GM19043 (cell line): ENCODE results near the gene ARFIP1.
"Not testable (repeated sequence)": the region's sequence is repeated elsewhere in the genome, so short reads cannot be mapped to it uniquely, and the experiment has no call there.

ENCODE experiments used
- ATAC-seq: cut with Tn5 transposase; IDR thresholded peaks from one replicate; pipeline ENCODE4 v1.9.1; 2021; ENCODE audit warnings: low read depth; ENCODE audit not compliant: unreplicated experiment

ARFIP1 gene

DNA sequence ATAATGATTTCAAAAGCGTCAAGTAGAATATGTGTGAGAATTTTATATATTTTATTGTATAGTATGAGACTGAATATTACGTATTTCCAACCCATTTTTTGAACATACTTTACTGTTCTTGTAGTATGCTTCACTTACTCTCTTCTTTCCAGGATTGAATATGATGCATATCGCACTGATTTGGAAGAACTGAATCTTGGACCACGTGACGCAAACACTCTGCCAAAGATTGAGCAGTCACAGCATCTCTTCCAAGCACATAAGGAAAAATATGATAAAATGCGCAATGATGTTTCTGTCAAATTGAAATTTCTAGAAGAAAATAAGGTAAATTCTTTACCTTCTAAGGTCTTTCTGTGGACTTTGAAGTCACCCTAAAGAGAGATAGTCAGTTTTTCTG lies 108.2 kb downstream of the ARFIP1 start:
- no peak for ATAC-seq

DNA sequence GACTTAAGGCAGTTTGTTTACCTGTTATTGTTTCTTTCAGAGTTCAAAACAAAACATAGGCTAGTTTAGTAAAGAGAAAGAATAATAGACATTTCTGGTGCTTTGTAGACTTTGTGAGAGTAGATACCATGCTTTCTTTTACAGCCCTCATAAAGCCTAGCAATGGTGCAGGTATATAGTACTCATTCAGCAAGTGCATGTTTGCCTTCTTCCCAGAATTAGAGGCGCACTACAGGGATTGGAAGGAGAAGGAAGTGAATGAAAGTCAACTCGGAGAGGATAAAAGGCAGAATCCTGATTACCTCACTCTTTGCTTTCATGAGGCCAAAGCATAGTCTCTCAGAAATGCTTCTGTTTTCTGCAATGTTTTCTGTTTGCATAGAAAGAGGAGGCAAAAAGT lies 113.2 kb downstream of the ARFIP1 start:
- ATAC-seq: no peak

DNA sequence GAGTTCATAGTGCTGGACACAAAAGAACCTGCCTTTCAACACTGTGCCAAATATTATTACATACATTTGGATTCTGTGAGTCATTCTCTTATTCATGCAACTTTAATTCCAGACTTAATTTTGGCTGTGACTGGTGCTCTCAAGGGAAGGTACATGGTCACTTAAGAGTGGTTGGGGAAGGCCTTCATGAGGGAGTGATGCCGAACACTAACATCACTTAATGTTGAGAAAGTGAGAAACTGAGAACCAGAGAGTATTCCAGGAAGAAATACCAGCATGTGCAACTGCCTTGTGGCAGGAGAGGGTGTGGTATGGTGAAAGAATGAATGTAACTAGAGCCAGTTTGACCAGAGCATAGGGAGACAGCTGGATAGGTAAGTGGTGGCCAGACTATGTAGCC lies 114.9 kb downstream of the ARFIP1 start:
- ATAC-seq: no peak

DNA sequence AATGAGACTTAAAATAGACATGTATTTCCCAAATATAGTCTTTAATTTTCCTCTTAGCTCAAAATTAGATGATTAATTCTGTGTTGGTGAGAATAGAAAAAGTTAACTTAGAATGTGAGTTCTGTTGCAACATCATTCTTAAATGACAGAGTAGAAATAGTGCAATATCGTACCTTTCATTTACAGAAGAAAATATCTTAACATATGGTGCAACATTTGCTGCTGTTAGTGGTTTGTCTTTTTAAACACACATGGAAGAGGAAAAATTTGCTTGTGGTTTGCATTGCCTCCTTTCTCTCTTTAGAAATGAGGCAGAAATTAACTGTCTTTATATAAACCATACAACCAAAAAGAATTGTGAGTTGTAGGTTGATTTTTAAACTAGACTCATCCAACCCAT lies 117.1 kb downstream of the ARFIP1 start:
- ATAC-seq: no peak

DNA sequence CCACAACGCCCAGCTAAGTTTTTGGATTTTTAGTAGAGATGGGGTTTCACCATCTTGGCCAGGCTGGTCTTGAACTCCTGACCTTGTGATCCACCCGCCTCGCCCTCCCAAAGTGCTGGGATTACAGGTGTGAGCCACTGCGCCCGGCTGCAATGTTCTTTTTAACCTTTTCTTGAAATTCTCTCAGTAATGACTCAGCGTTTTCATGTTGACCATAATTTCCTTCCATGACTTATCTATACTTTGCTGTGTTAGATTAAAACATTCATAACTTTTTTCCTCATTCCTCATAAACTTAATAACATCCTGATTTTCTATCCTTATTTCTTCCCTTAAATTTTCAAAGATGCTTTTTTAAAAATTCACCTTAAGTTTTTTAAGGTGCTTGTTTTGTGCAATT lies 118.4 kb downstream of the ARFIP1 start:
- not testable (repeated sequence) for ATAC-seq

DNA sequence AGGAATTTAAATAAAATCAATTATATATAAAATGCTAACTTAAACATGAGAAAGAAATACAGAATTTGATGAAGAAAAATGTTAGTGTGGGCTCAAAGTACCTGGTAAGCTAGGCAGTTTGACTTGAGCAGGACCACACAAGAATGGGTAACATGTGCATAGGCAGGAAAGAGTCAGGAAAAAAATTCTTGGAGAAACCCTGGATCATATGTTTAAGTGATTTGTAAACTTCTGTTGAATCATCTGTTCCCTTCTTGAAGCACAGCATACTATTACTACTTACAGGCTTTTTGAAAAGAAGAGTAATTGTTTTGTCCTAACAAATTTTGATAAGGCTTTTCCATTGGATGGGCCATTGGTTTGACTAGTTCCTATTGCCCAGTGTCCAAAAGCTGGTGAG lies 118.9 kb downstream of the ARFIP1 start:
- ATAC-seq: no peak

DNA sequence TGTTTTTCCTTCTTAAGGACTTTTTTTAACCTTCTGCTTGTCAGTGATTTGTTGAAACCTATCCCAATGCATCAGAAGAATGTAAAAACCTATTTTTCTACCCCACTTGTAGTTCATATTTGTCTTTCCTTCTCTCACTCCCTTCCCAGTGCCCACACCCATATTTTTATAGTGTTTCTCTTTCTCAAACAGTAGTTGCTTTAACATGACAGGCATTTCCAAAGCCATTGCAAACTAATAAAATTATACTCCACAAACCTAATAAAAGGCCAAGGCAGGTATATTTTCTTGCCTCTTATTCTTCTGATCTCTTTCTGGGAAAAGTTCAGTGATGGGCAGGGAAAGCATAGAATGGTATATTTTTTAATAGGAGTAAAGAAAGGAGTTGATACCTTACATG lies 120.6 kb downstream of the ARFIP1 start:
- ATAC-seq: no peak

DNA sequence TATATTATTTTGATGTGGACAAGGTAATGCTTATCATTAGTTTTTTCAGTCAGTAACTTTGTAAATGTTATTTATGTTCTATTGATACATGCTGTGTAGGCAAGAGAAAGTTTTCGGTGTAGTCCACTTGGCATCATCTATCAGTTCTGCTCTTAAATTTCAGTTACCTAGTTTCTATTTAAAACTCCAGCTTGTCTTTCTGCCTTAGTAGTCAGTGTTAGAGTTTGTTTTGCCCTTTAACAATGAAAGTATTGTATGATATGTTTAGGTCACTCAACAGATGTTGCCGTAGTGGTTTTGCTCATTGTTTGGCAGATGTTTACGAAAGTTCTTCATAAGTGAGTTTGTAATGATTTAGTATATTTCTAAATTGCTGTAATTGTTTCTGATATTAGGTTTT lies 121.5 kb downstream of the ARFIP1 start:
- no peak for ATAC-seq

DNA sequence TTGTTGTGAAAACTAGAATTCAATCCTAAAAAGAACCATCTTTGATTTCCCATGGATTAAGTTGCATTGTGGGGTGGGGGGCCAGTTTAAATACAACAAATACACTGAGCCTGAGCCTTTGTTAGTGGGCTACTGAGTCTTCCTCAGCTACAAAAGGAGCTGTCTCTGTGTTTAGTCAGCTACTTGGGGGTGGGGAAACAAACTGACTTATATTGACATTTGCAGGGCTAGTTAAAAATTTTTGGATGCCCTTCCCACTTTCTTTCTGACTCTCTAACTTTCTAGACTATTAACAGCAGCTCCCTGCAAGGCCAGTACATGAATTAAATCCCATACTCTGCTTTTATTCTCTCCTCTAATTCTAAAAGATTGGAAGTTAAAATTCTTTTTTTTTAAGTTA lies 123.9 kb downstream of the ARFIP1 start:
- ATAC-seq: no peak

DNA sequence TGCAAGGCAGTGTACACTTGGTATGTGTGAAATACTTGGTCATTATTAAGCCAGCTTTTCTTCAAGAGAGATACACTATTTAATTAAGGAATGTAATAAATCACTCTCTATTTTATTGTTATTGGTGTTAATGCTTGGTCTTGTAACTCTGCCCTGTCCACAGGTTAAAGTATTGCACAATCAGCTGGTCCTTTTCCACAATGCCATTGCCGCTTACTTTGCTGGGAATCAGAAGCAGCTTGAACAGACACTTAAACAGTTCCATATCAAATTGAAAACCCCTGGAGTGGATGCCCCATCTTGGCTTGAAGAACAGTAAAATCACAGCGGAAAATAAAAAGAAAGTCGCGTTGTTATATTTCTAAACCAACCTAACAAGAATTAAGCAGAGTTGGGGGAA lies 130.1 kb downstream of the ARFIP1 start:
- ATAC-seq: no peak

DNA sequence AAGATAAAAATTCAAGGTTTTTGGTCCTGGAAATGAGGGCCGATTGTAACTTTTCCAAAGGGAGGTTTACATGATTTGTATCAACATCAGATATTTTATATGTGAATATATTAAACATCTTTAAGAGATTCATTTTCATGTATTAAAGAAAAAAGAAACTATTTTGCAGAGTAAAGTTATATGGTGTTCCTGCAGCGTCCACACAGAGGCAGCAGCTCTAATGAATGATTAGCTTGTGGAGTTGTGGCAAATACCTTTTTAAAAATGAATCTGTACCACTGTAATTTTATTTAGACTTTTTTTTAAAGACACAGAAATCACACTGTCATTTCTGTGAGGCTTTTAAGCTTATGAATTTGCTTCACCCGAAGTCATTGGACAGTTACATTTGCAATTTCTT lies 130.8 kb downstream of the ARFIP1 start:
- ATAC-seq: no peak

DNA sequence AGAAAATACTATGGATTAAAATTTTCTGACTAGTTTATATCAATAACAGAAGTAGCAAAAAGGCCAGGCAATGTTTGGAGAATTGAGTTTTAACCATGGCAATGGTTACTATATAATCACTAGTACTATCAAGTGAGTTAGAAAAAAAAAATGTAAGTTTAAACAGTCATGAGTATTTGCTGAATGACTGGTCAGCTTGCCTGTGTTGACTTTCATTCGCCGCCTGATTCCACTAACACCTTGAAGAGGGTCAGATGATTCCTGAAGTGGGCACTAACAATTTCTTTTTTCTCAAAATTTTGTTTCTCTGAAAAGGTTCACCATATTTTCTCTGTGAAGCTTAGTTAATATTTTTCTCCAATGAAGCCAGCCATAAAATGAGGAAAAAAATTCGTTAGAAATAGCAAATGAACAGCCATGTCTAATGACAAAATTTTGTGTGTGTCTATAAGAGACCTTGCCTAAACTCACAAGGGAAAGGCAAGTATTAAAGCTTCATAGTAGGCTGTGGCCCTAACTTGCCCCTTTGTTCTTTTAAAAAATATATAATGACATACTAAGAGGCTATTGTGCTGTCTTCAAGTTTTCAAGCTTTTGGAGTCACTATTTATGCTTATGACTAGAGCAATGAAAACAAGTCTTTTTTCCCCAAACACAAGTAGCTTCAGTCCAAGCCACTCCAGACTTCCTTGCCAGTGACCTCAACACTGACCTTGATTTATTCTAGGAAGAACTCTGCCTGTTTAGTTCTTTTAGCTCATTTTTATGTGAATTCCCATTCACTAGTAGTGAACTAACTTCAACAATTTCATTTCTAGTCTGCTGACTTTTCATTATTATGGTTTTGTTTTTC lies 138.0 kb downstream of the ARFIP1 start:
- ATAC-seq: no peak

DNA sequence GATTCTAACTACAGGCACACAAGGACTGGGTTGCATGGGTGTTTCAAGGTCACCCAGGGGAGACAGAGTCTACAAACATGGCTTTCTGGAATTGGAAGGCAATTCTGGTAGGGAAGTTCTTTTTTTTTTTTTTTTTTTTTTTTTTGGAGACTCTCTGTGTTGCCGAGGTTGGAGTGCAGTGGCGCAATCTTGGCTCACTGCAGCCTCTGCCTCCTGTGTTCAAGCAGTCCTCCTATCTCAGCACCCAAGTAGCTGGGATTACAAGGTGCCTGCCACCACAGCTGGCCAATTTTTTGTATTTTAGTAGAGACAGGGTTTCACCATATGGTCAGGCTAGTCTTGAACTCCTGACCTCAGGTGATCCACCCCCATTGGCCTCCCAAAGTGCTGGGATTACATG lies 140.1 kb downstream of the ARFIP1 start:
- no peak for ATAC-seq

DNA sequence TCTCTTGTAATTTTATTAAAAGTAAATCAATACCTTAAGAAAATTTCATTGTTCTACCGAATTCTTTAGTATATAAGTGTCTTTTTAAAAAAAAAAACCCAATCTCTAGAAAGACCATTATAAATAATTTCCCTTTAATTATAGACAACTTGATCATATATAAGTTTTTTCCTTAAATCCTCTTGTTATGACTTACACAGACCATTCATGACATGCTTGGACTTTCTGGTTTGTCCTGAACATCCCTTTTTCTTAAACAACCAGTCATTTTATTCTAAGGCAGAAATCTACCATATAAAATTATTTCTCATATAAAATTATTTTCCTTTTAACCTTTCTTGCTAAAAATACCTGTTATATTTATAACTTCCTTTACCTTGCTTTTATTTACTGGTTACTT lies 141.0 kb downstream of the ARFIP1 start:
- no peak for ATAC-seq

DNA sequence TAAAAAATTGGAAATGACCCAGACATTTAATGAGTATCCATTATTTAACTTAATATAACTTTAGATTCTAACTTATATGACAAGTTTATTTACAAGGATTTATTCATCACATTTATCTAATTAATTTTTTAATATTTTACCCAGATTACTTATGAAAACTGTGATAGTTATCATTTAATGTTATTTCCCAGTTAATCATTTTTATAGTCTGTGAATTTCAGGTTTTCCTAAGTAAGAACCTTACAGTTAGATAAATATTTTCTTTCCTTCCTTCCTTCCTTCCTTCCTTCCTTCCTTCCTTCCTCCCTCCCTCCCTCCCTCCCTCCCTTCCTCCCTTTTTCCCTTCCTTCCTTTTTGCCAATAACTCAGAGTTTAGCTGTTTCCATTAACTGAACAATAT lies 141.5 kb downstream of the ARFIP1 start:
- ATAC-seq: no peak

DNA sequence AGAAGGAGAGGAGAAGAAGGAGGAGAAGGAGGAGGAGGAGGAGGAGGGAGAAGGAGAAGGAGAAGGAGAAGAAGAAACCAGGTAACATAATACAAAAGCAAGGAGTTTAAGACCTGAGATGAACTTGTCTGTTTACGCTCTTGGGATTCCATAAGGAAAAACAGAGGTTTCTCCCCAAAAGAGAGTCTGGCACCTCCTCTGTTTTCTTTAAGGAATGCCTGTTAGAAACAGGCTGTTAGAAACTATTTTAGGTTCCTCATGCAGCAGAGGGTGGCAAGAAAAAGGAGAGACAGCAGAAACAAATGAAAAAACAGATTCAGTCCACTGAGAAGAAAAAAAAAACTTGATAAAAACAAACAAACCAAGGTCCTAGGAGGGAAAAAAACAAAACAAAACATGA lies 146.1 kb downstream of the ARFIP1 start:
- no peak for ATAC-seq

DNA sequence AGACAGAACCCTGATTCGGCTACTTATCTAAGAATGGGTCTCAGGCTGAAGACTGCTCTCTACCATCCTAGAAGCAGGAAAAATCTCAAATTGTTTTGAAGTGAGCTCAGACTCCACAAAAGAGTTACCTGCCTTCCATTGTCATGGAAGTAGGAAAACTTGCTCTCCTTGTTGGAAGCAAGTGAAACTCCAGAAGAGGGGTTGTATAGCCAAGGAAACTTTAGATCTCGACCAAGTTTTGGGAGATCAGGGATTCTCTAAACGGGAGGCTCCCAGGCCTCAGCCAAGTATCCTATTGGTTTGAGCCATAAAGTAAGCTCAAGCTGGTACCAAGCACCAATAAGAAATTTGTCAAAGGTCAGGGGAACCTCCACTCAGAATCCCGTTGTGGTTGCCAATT lies 147.2 kb downstream of the ARFIP1 start:
- ATAC-seq: no peak

DNA sequence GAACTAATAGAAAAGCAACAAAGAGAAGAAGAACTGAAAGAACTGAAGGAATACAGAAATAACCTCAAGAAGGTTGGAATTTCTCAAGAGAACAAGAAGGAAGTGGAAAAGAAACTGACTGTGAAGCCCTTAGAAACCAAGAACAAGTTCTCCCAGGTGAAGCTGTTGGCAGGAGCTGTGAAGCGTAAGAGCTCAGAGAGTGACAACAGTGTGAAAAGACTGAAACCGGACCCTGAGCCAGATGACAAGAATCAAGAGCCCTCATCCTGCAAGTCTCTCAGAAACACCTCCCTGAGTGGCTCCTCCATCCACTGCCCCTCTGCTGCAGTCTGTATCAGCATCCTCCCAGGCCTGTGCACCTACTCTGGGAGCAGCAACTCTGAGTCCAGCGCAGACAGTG lies 148.0 kb downstream of the ARFIP1 start:
- ATAC-seq: peak; percentile 71

DNA sequence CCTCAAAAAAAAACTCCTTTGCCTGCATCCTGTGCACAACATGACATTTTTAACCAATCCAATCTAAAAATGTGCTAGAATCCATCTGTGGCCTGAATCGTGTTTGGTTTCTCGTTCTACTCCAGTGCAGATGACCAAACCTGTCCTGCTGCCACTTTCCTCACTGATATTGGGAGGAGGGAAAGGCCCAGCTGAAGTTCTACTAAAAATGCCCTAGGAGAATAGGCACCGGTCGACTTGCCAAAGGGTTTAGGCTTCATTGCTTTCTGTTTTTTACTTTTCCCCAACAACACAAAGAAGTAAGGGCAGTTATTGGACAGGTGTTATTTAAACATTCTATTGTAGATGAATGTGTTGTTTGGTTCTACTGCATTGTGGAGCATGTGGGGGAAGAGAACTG lies 148.5 kb downstream of the ARFIP1 start:
- no peak for ATAC-seq

DNA sequence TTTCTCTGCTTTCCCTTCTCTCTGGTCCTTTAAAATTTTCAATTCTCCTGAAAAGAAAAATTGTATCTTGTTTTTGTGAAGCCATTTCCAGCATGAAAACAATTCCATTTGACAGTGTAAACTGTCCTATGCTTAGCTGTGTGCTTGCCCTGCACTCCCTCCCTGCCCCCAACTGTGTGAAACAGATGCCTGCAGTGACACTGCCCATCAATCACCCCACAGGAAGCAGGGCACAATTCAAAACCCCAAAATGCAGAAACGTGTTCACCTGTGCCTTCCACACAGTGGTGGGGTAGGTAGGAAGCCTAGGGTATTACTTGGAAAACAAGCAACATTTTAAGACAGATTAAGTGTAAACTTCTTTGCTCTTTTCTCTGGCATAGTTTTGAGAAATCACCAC lies 150.1 kb downstream of the ARFIP1 start:
- ATAC-seq: no peak

DNA sequence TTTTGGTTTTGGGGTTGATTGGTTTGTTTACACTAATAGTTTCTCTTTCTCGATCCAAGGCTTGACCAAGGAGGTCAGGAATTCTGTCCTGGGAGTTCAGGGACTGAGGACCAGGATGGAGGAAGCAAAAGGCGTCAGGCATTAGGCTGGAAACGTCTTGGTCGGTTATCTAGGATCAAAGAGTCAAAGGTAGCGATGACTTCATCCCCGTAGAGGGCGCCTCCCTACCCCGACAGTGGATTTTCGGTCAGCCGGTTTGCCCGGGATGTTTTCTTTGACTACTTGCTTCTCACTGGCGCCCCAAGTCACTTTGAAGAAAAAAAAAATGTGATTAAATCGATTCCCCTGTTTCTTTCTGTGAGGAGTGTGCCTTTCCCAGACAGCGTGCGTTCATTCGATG lies 155.4 kb downstream of the ARFIP1 start:
- no peak for ATAC-seq

DNA sequence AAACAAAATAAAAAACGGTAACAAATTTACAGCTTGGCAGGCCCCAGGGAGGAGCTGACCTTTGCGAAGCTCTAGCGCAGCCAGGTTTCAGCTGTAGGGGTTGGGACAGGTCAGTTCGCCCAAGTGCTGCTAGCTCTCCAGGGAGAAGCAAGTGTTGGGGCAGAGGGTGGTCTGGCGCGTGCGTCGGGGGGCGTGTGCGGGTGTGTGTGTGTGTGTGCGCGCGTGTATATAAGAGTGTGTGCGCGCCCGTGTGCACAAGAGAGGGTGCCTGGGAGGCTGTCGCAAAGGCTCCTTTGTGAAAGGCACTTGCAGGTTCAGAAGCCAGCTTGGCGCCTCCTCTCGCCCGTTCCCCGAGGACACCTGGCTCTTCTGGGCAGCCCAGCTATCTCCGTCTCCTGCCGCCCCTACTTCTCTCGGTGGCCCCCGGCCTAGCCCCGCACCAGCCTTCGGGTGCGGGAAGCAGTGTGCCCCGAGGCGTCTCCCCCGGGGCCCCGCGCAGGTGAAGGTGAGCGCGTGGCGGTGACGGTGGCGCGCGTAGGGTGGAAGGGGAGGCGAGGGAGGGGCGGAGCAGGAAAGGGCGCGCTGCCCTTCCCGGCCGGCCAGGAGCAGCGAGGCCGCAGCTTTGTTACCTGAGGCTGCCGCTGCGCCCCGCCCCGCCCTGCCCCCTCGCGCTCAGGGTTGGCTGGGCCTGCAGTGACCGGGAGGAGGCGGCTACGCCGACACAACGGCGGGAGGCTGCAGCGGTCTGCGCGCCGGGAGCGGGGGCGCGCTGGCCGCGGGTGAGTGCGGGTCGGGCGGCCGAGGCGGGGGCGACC lies 156.1 kb downstream of the ARFIP1 start, which contains the start of gene FHDC1:
Gene FHDC1 (plus strand): TSS at position 693 of the 815 bp plus-strand sequence. CDS start 6,735 bp downstream, outside the sequence.
- no peak for ATAC-seq
